ENCODE results near the gene COL11A2.
"Not testable (repeated sequence)": the region's sequence is repeated elsewhere in the genome, so short reads cannot be mapped to it uniquely, and the experiment has no call there.

The COL11A2 gene

DNA sequence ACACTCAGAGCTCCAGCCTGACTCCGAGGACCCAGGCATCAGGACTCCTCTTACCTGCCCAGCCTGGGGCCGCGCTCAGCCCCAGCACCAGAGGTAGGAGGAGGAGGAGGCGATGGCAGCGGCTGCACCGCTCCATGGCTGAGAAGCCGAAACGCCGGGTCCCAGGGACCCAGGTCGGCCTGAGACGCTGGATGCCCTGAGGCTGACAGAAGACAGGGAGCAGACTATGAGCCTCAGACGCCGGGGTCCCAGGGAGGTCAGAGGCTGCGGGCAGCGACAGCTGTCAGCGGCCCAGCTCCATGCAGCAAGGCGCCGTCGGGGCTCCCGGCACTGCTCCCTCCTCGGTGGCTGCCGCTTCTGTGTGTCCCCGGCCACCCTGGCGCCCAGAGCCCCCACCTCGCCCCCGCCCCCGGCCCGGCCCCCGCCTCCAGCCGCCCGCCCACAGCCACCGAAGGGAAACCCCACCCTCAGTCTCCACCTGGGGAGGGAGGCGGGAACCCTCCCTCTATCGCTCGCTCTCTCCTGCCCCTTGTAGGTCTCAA, at the start of gene COL11A2:
Gene COL11A2 (minus strand): TSS at position 363 of the 542 bp plus-strand sequence. CDS start 227 bp downstream, at position 136.
- no peak for DNase-seq

- peak; percentile 26 for DNase-seq
Measured at GRCh38 chr6:33241968-33242367, 49.7 kb upstream of the COL11A2 start.

- DNase-seq, result peak; percentile 33
Measured at GRCh38 chr6:33237741-33238140, 45.5 kb upstream of the COL11A2 start.

DNA sequence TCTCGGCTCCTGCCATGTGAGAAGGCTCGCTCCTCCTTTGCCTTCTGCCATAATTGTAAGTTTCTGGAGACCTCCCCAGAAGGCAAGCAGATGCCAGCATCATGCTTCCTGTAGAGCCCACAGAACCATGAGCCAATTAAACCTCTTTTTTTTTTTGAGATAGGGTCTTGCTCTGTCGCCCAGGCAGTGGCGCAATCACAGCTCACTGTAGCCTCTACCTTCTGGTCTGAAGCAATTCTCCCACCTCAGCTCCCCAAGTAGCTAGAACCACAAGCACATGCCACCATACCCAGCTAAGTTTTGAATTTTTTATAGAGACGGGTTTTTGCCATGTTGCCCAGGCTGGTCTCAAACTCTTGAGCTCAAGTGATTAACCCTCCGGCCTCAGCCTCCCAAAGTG, 44.6 kb upstream of the COL11A2 start:
- DNase-seq, result no peak

DNA sequence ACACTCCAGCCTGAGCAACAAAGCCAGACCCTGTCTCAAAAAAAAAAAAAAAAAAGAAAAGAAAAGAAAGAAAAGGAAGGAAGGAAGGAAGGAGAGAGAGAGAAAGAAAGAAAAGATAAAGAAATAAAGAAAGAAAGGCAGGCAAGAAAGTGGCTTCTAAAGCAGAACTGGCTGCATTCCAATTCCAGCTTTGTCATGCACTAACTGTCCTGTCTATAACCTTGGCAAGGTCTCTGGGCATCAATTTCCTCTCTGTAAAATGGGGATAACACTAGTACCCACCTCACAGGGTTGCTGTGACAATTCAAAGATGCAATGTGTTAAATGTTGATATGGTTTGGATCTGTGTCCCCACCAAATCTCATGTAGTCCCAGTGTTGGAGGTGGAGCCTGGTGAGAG, 44.1 kb upstream of the COL11A2 start:
- no peak for DNase-seq

- DNase-seq, result no peak
Measured at GRCh38 chr6:33235221-33235634, 43.0 kb upstream of the COL11A2 start.

GRCh38 chr6:33226503-33227120, 34.3 kb upstream of the COL11A2 start:
- not testable (repeated sequence) for DNase-seq

DNA sequence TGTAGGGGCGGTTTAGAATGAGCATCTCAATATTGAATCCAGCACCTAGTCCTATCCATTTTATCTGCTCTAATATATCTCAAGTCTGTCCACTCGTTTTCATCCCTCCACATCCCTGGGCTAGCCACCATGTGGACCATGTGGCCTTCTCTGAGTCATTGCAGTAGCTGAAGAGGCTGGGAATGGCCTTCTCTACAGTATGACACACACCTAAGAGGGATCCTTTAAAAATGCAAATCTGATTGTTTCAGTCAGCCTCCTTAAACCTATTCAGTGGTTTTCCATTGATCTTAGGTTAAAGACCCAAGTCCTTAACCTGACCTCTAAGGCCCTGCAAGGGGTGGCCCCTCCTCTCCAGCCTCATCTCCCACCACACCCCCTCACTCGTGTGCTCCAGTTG, 25.4 kb upstream of the COL11A2 start:
- no peak for DNase-seq

DNA sequence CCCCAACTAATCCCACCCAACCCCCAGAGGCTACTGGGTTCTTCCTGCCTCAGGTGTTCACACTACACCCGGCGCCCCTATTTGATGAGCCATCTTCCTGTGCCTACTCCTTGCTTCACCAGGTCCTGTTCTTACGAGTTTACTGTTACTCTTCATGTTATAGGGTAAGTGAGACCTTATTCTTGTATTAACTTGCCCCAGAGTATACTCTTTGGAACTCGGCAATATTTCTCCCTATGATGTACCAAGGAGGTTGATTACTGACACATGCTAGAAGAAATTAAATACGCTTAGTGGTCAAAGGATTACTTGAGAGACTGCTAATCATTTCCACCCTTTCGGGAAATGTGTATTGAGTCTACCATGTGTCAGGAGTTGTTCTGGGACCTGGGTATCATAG, 25.0 kb upstream of the COL11A2 start:
- DNase-seq, result no peak

- DNase-seq, result no peak
Measured at GRCh38 chr6:33216117-33216649, 23.9 kb upstream of the COL11A2 start.

GRCh38 chr6:33215271-33216116, 23.2 kb upstream of the COL11A2 start:
- DNase-seq, result no peak

GRCh38 chr6:33213989-33214335, 21.7 kb upstream of the COL11A2 start:
- DNase-seq, result no peak

- peak; percentile 24 for DNase-seq
Measured at GRCh38 chr6:33213166-33213988, 21.1 kb upstream of the COL11A2 start.

DNA sequence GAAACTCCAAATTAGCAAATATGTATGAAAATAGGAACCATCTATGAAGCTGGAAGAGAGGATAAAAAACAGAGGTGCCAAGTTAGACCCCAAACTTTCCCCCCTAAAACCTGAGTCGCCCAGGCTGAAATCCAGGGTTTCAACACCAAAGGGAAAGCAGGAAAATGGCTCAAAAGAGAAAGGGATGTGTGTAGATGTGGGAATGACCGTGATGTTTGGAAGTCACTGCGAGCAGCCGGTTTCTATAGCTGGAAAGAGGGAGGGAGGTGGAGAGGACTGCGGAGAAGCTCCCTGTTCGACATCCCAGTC, 20.5 kb upstream of the COL11A2 start:
- no peak for DNase-seq

GRCh38 chr6:33211666-33212422, 19.6 kb upstream of the COL11A2 start:
- DNase-seq, result no peak

DNA sequence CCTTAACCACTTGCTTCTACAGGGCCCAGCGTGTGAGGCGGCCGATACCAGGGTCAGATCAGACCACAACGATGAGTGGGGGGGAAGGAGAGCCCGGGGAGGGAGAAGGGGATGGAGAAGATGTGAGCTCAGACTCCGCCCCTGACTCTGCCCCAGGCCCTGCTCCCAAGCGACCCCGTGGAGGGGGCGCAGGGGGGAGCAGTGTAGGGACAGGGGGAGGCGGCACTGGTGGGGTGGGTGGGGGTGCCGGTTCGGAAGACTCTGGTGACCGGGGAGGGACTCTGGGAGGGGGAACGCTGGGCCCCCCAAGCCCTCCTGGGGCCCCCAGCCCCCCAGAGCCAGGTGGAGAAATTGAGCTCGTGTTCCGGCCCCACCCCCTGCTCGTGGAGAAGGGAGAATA, 18.9 kb upstream of the COL11A2 start:
- DNase-seq, result no peak

GRCh38 chr6:33209856-33210255, 17.6 kb upstream of the COL11A2 start:
- no peak for DNase-seq

DNA sequence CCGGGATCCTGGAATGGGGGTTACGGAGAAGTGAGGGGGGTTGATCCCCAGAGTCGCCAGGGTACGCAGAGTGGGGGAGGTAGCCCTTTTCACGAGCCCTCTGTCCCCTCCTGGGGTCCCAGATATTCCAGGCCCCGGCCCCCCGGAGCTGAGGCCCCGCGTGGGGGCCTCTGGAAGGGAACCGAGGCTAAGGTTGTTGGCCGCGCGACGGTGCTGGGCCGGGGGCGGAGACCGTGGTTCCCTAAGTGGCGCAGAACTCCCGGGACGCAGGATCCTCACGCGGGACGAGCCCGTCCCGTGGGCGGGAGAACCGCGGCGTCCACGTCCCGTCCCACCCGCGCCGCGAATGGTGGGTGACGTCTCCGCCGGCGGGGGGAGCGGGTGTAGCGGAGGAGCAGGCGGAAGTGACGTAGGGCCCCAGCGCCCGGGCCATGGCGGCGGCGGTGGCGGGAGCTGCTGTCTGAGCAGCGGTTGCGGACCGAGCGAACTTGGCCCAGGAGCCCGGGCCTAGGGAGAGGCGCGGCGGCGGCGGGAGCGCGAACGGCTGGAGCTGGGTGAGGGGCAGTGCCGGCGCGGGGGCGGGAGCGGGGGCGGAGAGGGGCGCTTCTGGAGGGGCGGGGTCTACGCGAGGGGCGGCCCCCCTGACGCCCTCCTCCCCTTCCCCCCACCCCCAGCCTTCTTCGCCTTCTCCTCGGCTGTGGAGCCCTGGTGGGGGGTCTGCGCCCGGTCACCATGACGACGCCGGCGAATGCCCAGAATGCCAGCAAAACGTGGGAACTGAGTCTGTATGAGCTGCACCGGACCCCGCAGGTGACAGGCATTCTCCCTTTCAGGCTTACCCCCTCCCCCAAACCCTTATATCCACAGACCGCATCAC, 16.1 kb upstream of the COL11A2 start, which contains the start of gene RING1:
Gene RING1 (plus strand): TSS at position 410 of the 877 bp plus-strand sequence. CDS start 323 bp downstream, at position 733.
- DNase-seq, result peak; percentile 70

- DNase-seq, result no peak
Measured at GRCh38 chr6:33207552-33208090, 15.4 kb upstream of the COL11A2 start.

DNA sequence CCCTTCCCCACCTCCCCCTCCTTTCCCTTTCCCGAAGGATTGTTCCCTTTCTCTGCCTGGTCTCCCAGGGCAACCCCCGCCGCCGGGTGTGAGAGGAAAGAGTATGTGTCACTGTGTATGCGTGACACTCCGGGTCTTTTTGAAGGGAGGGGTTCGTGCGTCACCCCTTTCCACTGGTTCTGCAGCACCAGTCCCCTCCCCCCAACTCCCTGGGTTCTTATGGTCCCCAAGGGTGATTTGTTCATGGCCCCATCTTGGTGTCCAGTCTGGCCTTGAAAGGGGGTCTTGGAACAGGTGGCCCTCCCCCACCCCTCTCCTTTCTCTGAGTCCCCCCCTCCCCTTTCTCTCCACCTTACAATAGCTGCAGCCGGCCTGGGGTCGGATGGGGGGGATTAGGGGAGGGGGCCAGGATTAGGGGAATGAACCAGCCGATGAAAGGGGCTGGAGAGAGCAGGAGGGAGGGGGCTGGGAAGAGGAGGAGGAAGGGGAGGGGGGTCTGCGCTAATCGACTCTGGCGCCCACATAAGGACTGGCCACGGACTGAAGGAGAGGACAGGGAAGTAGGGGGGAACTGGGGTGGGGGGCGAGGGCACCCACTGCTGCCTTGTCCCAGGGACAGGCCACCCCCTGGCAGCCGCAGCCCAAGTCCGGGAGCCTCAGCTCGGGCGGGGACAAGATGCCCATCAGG, 14.7 kb upstream of the COL11A2 start:
- DNase-seq, result no peak

All from MV-4-11 (cell line).